AG10803 (cell line): ENCODE data around the gene CCDC141.

ENCODE experiments used
- DNase-seq: peaks from one replicate; pipeline ENCODE4 v3.0.0; 2010; ENCODE audit warnings: low read depth
- H3K4me3 ChIP-seq: 2 replicates; pipeline ENCODE4 v1.5.1; 2011; ENCODE audit warnings: mild to moderate bottlenecking, low read length, control low read depth
- CTCF ChIP-seq: conservative IDR thresholded peaks from 2 replicates; pipeline ENCODE4 v1.5.1; 2011; ENCODE audit warnings: mild to moderate bottlenecking, low read length, control low read depth, inconsistent platforms

The CCDC141 gene

GRCh38 chr2:178787155-178787554 lies 262.8 kb downstream of the CCDC141 start:
- DNase-seq, result no peak
- no peak for TF ChIP-seq CTCF
- no peak overlapping the region for H3K4me3 ChIP-seq

- H3K4me3 ChIP-seq, result no peak overlapping the region
- DNase-seq, result no peak
- TF ChIP-seq CTCF, result no peak
Measured at GRCh38 chr2:178783889-178784288, 266.0 kb downstream of the CCDC141 start.

- no peak for DNase-seq
- no peak overlapping the region for H3K4me3 ChIP-seq
- TF ChIP-seq CTCF, result no peak
Measured at GRCh38 chr2:178782236-178782635, 267.7 kb downstream of the CCDC141 start.
